ENCODE measurements around the gene GDI2.

Gene GDI2

GRCh38 chr10:5817322-5818047 is 4.3 kb upstream of the GDI2 start:
- Histone ChIP-seq H3K9me2 (replicated peaks; ENCODE audit: control insufficient read depth, low read length) (no peaks in the 10 kb centered on the region), H3K79me2 (ENCODE audit: control insufficient read depth, low read length) (peaks cover 28% of the 10 kb centered on the region), H3K27ac (ENCODE audit: low read depth, low read length) (peak overlapping the region; percentile 50), H3K4me3 (ENCODE audit: low read length) (no peak overlapping the region; the same call in 1 of the 2 replicates), H3K9me3 (ENCODE audit: control insufficient read depth, insufficient read depth, low read length) (no peaks in the 10 kb centered on the region), H3K4me2 (ENCODE audit: low read length) (peak overlapping the region; percentile 38), H3F3A (ENCODE audit: control insufficient read depth, insufficient read depth) (peaks cover 7% of the 10 kb centered on the region), H3K27me3 (ENCODE audit: control insufficient read depth, low read length) (no peaks in the 10 kb centered on the region), H4K20me1 (ENCODE audit: control insufficient read depth, insufficient read depth, low read depth, low read length) (peaks cover under 1% of the 10 kb centered on the region; the same call in 1 of the 2 replicates), H3K36me3 (ENCODE audit: control insufficient read depth, low read length) (peaks cover 22% of the 10 kb centered on the region), H3K4me1 (ENCODE audit: control insufficient read depth, low read length) (peaks cover 56% of the 10 kb centered on the region)
- TF ChIP-seq EZH2phosphoT487 (IDR thresholded peaks at IDR 0.05; ENCODE audit: borderline replicate concordance, low read length) (no peak), CTCF (IDR thresholded peaks at IDR 0.05; ENCODE audit: low read depth, low read length, poor library complexity, severe bottlenecking) (no peak)

- Histone ChIP-seq H3K4me1 (ENCODE audit: control insufficient read depth, low read length) (peaks cover 57% of the 10 kb centered on the region), H3K79me2 (ENCODE audit: control insufficient read depth, low read length) (peaks cover 41% of the 10 kb centered on the region), H3K9me2 (replicated peaks; ENCODE audit: control insufficient read depth, low read length) (no peaks in the 10 kb centered on the region), H3K36me3 (ENCODE audit: control insufficient read depth, low read length) (peaks cover 35% of the 10 kb centered on the region), H3K27me3 (ENCODE audit: control insufficient read depth, low read length) (no peaks in the 10 kb centered on the region), H3F3A (ENCODE audit: control insufficient read depth, insufficient read depth) (peaks cover 7% of the 10 kb centered on the region), H3K9me3 (ENCODE audit: control insufficient read depth, insufficient read depth, low read length) (no peaks in the 10 kb centered on the region), H3K27ac (ENCODE audit: low read depth, low read length) (no peak overlapping the region), H3K4me3 (ENCODE audit: low read length) (no peak overlapping the region), H4K20me1 (ENCODE audit: control insufficient read depth, insufficient read depth, low read depth, low read length) (peaks cover 14% of the 10 kb centered on the region; the same call in 1 of the 2 replicates), H3K4me2 (ENCODE audit: low read length) (peak overlapping the region; percentile 24; the same call in 1 of the 2 replicates)
- no peak for TF ChIP-seq EZH2phosphoT487 (IDR thresholded peaks at IDR 0.05; ENCODE audit: borderline replicate concordance, low read length)
- no peak for TF ChIP-seq CTCF (IDR thresholded peaks at IDR 0.05; ENCODE audit: low read depth, low read length, poor library complexity, severe bottlenecking)
Observed at GRCh38 chr10:5816170-5816569, 2.9 kb upstream of the GDI2 start.

GRCh38 chr10:5814110-5815107 is 1.2 kb upstream of the GDI2 start:
- Histone ChIP-seq H3K4me2 (ENCODE audit: low read length) (peak overlapping the region; percentile 93), H3K9me3 (ENCODE audit: control insufficient read depth, insufficient read depth, low read length) (no peaks in the 10 kb centered on the region), H3K36me3 (ENCODE audit: control insufficient read depth, low read length) (peaks cover 52% of the 10 kb centered on the region), H3K4me3 (ENCODE audit: low read length) (peak overlapping the region; percentile 84), H3K9me2 (replicated peaks; ENCODE audit: control insufficient read depth, low read length) (no peaks in the 10 kb centered on the region), H3F3A (ENCODE audit: control insufficient read depth, insufficient read depth) (peaks cover 7% of the 10 kb centered on the region), H3K79me2 (ENCODE audit: control insufficient read depth, low read length) (peaks cover 58% of the 10 kb centered on the region), H3K27ac (ENCODE audit: low read depth, low read length) (peak overlapping the region; percentile 82), H3K4me1 (ENCODE audit: control insufficient read depth, low read length) (peaks cover 72% of the 10 kb centered on the region), H3K27me3 (ENCODE audit: control insufficient read depth, low read length) (no peaks in the 10 kb centered on the region), H4K20me1 (ENCODE audit: control insufficient read depth, insufficient read depth, low read depth, low read length) (peaks cover 31% of the 10 kb centered on the region)
- TF ChIP-seq CTCF (IDR thresholded peaks at IDR 0.05; ENCODE audit: low read depth, low read length, poor library complexity, severe bottlenecking) = no peak
- TF ChIP-seq EZH2phosphoT487 (IDR thresholded peaks at IDR 0.05; ENCODE audit: borderline replicate concordance, low read length) = no peak

Measured in DOHH2 (cell line).